B cell (primary cell): ENCODE results near the gene CST7. TPM values are rescaled to one million over a fixed set of nuclear protein-coding genes. Genes with fewer than 3 reads are reported as not detected.

Experiments
- ATAC-seq: fragments of 200-7000 bp; cut with Tn5 transposase; one replicate; pipeline ENCODE4 v1.10.0; 2021; ENCODE audit warnings: low read depth, mild to moderate bottlenecking, moderate number of reproducible peaks, moderate library complexity
- CTCF ChIA-PET: fragments of 350-600 bp; sonication (Branson Sonifier 250); formaldehyde crosslinking; loops from one replicate; lab custom pipeline; 2021; ENCODE audit warnings: antibody characterized with exemption, inconsistent platforms; lab: Charles Lee
- POLR2A ChIA-PET: fragments of 350-600 bp; sonication (Branson Sonifier 250); formaldehyde crosslinking; loops from one replicate; lab custom pipeline; 2021; ENCODE audit warnings: antibody characterized with exemption; lab: Charles Lee
- DNase-seq: peaks from one replicate; pipeline ENCODE4 v3.0.0; 2013
- H2AFZ ChIP-seq: 2 replicates; pipeline ENCODE4 v1.6.1; 2012; ENCODE audit warnings: mild to moderate bottlenecking, low read depth, low read length; ENCODE audit not compliant: insufficient read depth, poor library complexity, severe bottlenecking
- H3K27ac ChIP-seq, 2 donors: 1 replicate in 1 of 2; 2 replicates in 1 of 2; pipeline ENCODE4 v1.5.1; 2012 to 2013; ENCODE audit warnings: low read length in 2 of 2, mild to moderate bottlenecking in 2 of 2, moderate library complexity in 1 of 2
- H3K27me3 ChIP-seq, 4 experiments: fragments of 200-600 bp in 1 of 4; sonication (generic) in 1 of 4; replicated peaks in 1 of 4; 1 replicate in 2 of 4; 2 replicates in 2 of 4; pipeline versions ENCODE4 v1.6.1 to v1.7.0; 2013 to 2016; ENCODE audit warnings: low read length in 3 of 4, mild to moderate bottlenecking in 2 of 4, mixed read lengths in 1 of 4, moderate library complexity in 1 of 4; ENCODE audit not compliant: insufficient read depth in 4 of 4, control insufficient read depth in 3 of 4; ENCODE audit errors: control extremely low read depth in 1 of 4
- H3K36me3 ChIP-seq, 2 experiments: replicated peaks in 1 of 2; 1 replicate in 1 of 2; 2 replicates in 1 of 2; pipeline versions ENCODE4 v1.6.1 to v1.7.1; 2013; ENCODE audit warnings: low read length in 1 of 2; ENCODE audit not compliant: insufficient read depth in 2 of 2, control insufficient read depth in 1 of 2; ENCODE audit errors: control extremely low read depth in 1 of 2, extremely low read depth in 1 of 2
- H3K4me1 ChIP-seq, 2 donors: fragments of 200-600 bp in 1 of 2; sonication (generic) in 1 of 2; 1 replicate in 1 of 2; 2 replicates in 1 of 2; pipeline versions ENCODE4 v1.5.1 to v1.6.1; 2013 to 2017; ENCODE audit warnings: low read length in 2 of 2; ENCODE audit not compliant: control insufficient read depth in 2 of 2, insufficient read depth in 2 of 2
- H3K4me2 ChIP-seq: replicated peaks from 2 replicates; pipeline ENCODE3; 2012; ENCODE audit warnings: mild to moderate bottlenecking, low read depth, low read length; ENCODE audit not compliant: poor library complexity, severe bottlenecking
- H3K4me3 ChIP-seq, 5 experiments: fragments of 200-600 bp in 1 of 5; sonication (generic) in 1 of 5; 1 replicate in 3 of 5; 2 replicates in 2 of 5; pipeline versions ENCODE4 v1.5.1 to v1.7.0; 2011 to 2016; ENCODE audit warnings: low read length in 4 of 5, mild to moderate bottlenecking in 4 of 5, low read depth in 2 of 5, control low read depth in 1 of 5, moderate library complexity in 1 of 5; ENCODE audit not compliant: insufficient read depth in 1 of 5; ENCODE audit errors: control extremely low read depth in 1 of 5, extremely low read depth in 1 of 5
- H3K79me2 ChIP-seq: fragments of 200-600 bp; sonication (generic); one replicate; pipeline ENCODE4 v1.6.0; 2016; ENCODE audit warnings: low read length; ENCODE audit not compliant: control insufficient read depth, insufficient read depth
- H3K9ac ChIP-seq: fragments of 200-600 bp; sonication (generic); 2 replicates; pipeline ENCODE4 v1.6.1; 2017; ENCODE audit warnings: mild to moderate bottlenecking, low read length, moderate library complexity
- H3K9me3 ChIP-seq, 3 donors: one replicate each; pipeline versions ENCODE4 v1.6.1 to v1.7.1; 2013; ENCODE audit warnings: low read length in 2 of 3; ENCODE audit not compliant: control insufficient read depth in 2 of 3, insufficient read depth in 1 of 3; ENCODE audit errors: control extremely low read depth in 1 of 3
- H4K20me1 ChIP-seq: 2 replicates; pipeline ENCODE4 v1.6.0; 2012; ENCODE audit warnings: mild to moderate bottlenecking, low read length; ENCODE audit not compliant: insufficient read depth, control insufficient read depth, poor library complexity, severe bottlenecking
- H3K27ac Mint-ChIP-seq: one replicate; pipeline ENCODE4 v1.8.0; 2021; ENCODE audit warnings: mixed read lengths
- H3K27me3 Mint-ChIP-seq: one replicate; pipeline ENCODE4 v1.8.0; 2021; ENCODE audit warnings: mixed read lengths
- H3K4me1 Mint-ChIP-seq: one replicate; pipeline ENCODE4 v1.8.0; 2021; ENCODE audit warnings: mixed read lengths
- H3K4me3 Mint-ChIP-seq: one replicate; pipeline ENCODE4 v1.8.0; 2021; ENCODE audit warnings: mixed read lengths
- H3K9me3 Mint-ChIP-seq: one replicate; pipeline ENCODE4 v1.8.0; 2022; ENCODE audit warnings: mixed read lengths; ENCODE audit not compliant: insufficient read depth
- EZH2 ChIP-seq: IDR thresholded peaks from 2 replicates; pipeline ENCODE4 v1.6.1; 2012; ENCODE audit warnings: borderline replicate concordance, low read depth, mild to moderate bottlenecking, moderate library complexity, low read length; ENCODE audit not compliant: insufficient read depth, poor library complexity, severe bottlenecking
- WGBS: methylation state at CpG from one replicate; pipeline ENCODE4 v1.1.5; 2013; ENCODE audit warnings: missing lambda C conversion rate; ENCODE audit not compliant: insufficient coverage; 5-methylcytosine and 5-hydroxymethylcytosine counted together
- intact Hi-C: fragments of 100-400 bp; cut with micrococcal nuclease; formaldehyde crosslinking; loops from one replicate; pipeline ENCODE4 v1.10.0; 2022
- polyA plus RNA-seq: library from polyadenylated mRNA; depleted of rRNA; stranded (reverse); fragments of >200 nt; gene quantifications from 2 replicates; pipeline ENCODE4 v1.2.3, GENCODE V29; 2012
- total RNA-seq, 2 donors: library from RNA; stranded (reverse); fragments of 120-200 nt in 1 of 2; gene quantifications; 1 replicate in 1 of 2; 2 replicates in 1 of 2; pipeline versions ENCODE4 v1.2.3 to v1.2.4, GENCODE V29; 2013 to 2022
- TF ChIP-seq, protein P1 (sequence below): fragments of 200-600 bp; IDR thresholded peaks from one replicate; pipeline ENCODE4 v1.8.0; 2022; ENCODE audit warnings: antibody characterized with exemption, mild to moderate bottlenecking

The CST7 gene
- total and polyA plus RNA-seq, 2 donors (not counting 1 experiment from before 2014, with no cell fraction given), result 0.94 to 3.4 TPM

- no peak overlapping the region for H3K9ac ChIP-seq
- no peaks in the 10 kb centered on the region for H3K4me1 ChIP-seq
- peaks cover 10 to 64% of the 10 kb centered on the region in 2 experiments for H3K36me3 ChIP-seq
- no peaks in the 10 kb centered on the region for H3K9me3 Mint-ChIP-seq
- 93% methylated on average over 8 of the region's 8 CpGs for WGBS
- no peak overlapping the region for H3K27ac Mint-ChIP-seq
- H3K4me2 ChIP-seq, result no peak overlapping the region
- no peaks in the 10 kb centered on the region for H3K27me3 ChIP-seq
- H3K9me3 ChIP-seq, result no peaks in the 10 kb centered on the region
- DNase-seq (no peak), ATAC-seq (no peak)
- H3K4me1 Mint-ChIP-seq, result no peaks in the 10 kb centered on the region
- H3K27ac ChIP-seq, result no peak overlapping the region
- no peaks in the 10 kb centered on the region for H3K79me2 ChIP-seq
- TF ChIP-seq, protein P1, sequence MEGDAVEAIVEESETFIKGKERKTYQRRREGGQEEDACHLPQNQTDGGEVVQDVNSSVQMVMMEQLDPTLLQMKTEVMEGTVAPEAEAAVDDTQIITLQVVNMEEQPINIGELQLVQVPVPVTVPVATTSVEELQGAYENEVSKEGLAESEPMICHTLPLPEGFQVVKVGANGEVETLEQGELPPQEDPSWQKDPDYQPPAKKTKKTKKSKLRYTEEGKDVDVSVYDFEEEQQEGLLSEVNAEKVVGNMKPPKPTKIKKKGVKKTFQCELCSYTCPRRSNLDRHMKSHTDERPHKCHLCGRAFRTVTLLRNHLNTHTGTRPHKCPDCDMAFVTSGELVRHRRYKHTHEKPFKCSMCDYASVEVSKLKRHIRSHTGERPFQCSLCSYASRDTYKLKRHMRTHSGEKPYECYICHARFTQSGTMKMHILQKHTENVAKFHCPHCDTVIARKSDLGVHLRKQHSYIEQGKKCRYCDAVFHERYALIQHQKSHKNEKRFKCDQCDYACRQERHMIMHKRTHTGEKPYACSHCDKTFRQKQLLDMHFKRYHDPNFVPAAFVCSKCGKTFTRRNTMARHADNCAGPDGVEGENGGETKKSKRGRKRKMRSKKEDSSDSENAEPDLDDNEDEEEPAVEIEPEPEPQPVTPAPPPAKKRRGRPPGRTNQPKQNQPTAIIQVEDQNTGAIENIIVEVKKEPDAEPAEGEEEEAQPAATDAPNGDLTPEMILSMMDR, result no peak
- no peak for TF ChIP-seq EZH2
- no peak overlapping the region for H2AFZ ChIP-seq
- no peak overlapping the region for H3K4me3 Mint-ChIP-seq
- ChIA-PET POLR2A (no interaction called here), CTCF (interaction anchor here (0.8 to 1.4 kb wide), 2 partner anchors 11 kb away, joined by 3 to 4 read pairs; no protein-coding TSS in a partner anchor)
- peaks cover 21% of the 10 kb centered on the region for H4K20me1 ChIP-seq
- intact Hi-C loops, result no loop called here
- H3K4me3 ChIP-seq, result no peak overlapping the region
- no peaks in the 10 kb centered on the region for H3K27me3 Mint-ChIP-seq
Measured at GRCh38 chr20:25005661-25006060, 56.6 kb downstream of the CST7 start.

DNA sequence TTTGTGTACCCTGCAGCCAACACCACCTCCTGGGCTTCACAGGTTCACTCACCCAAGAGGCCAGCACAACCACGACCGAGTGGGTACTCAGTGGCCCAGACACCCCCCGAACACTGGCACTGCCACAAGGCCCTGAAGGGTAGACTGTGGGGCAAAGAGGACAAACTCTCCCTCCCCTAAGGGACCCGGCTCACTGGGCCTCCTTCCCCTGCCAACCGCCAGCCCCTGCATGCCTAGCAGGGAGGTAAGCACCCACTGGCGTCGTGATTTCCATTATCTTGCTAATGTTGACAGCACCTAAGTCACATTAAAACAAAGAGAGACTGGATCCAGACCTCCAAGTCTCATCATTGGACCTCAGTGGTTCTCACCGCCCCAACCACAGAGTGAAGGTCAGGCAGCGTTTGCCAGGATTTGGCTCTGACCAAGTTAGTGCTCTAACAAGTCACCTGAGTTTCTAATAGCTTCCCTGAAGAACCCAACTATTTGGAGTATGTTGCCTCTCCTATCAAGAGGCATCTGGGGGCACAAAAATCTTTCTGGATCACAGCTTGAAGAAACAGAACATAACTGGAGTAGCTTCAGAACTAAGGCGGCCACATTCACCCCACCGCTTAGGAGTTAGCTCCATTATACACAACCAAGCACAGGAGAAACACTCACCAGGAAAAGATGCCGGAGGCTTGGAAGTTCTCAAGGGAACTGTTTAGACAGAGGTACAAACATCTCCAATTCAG is 57.5 kb downstream of the CST7 start:
- ATAC-seq (no peak), DNase-seq (no peak)
- no peak overlapping the region for H3K4me3 Mint-ChIP-seq
- no peaks in the 10 kb centered on the region for H3K9me3 Mint-ChIP-seq
- Histone ChIP-seq H3K79me2 (no peaks in the 10 kb centered on the region), H3K4me3 (no peak overlapping the region), H2AFZ (no peak overlapping the region), H4K20me1 (peaks cover 25% of the 10 kb centered on the region), H3K36me3 (peaks cover 10 to 74% of the 10 kb centered on the region in 2 experiments), H3K4me1 (no peaks in the 10 kb centered on the region), H3K9me3 (no peaks in the 10 kb centered on the region), H3K27ac (no peak overlapping the region), H3K4me2 (no peak overlapping the region), H3K9ac (no peak overlapping the region), H3K27me3 (no peaks in the 10 kb centered on the region)
- H3K27ac Mint-ChIP-seq, result no peak overlapping the region
- TF ChIP-seq, protein P1, result no peak
- TF ChIP-seq EZH2, result no peak
- no peaks in the 10 kb centered on the region for H3K4me1 Mint-ChIP-seq
- ChIA-PET CTCF (interaction anchor here (1.0 to 1.4 kb wide), 3 partner anchors 12 to 58 kb away, joined by 3 to 4 read pairs (median 3); no protein-coding TSS in a partner anchor), POLR2A (no interaction called here)
- 90% methylated on average over 9 of the region's 12 CpGs for WGBS
- no peaks in the 10 kb centered on the region for H3K27me3 Mint-ChIP-seq
- intact Hi-C loops, result no loop called here
